H9 (cell line): ENCODE results near the gene BCAS3. TPM values are rescaled to one million over a fixed set of nuclear protein-coding genes. Genes with fewer than 3 reads are reported as not detected.

ENCODE experiments used
- DNase-seq: peaks from one replicate; pipeline ENCODE4 v3.0.0-alpha.2; 2017
- H2AFZ ChIP-seq: one replicate; pipeline ENCODE4 v1.6.1; 2013; ENCODE audit warnings: mild to moderate bottlenecking, low read length, control low read depth, moderate library complexity
- H2AK5ac ChIP-seq: 2 replicates; pipeline ENCODE4 v1.6.1; 2013; ENCODE audit warnings: low read length, control low read depth, mixed read lengths; ENCODE audit not compliant: insufficient read length
- H2BK120ac ChIP-seq: one replicate; pipeline ENCODE4 v1.6.1; 2013; ENCODE audit warnings: low read depth, mild to moderate bottlenecking, low read length, control low read depth, inconsistent platforms; ENCODE audit not compliant: poor library complexity, severe bottlenecking
- H2BK12ac ChIP-seq: 2 replicates; pipeline ENCODE4 v1.6.1; 2013; ENCODE audit warnings: low read length, control low read depth, mixed read lengths, low read depth; ENCODE audit not compliant: insufficient read length
- H2BK15ac ChIP-seq: 2 replicates; pipeline ENCODE4 v1.6.1; 2013; ENCODE audit warnings: low read depth, low read length, control low read depth
- H2BK20ac ChIP-seq: one replicate; pipeline ENCODE4 v1.6.1; 2013; ENCODE audit warnings: low read depth, mild to moderate bottlenecking, low read length, control low read depth, inconsistent platforms; ENCODE audit not compliant: poor library complexity, severe bottlenecking
- H2BK5ac ChIP-seq: 2 replicates; pipeline ENCODE4 v1.6.1; 2013; ENCODE audit warnings: low read length, control low read depth, mixed read lengths; ENCODE audit not compliant: insufficient read length
- H3K14ac ChIP-seq: 2 replicates; pipeline ENCODE4 v1.6.1; 2013; ENCODE audit warnings: low read length, control low read depth; ENCODE audit not compliant: insufficient read depth
- H3K18ac ChIP-seq: 2 replicates; pipeline ENCODE4 v1.6.1; 2013; ENCODE audit warnings: low read depth, mild to moderate bottlenecking, mixed read lengths, low read length, control low read depth; ENCODE audit not compliant: insufficient read length
- H3K23ac ChIP-seq: 2 replicates; pipeline ENCODE4 v1.6.1; 2013; ENCODE audit warnings: low read length, control low read depth, mixed read lengths, low read depth; ENCODE audit not compliant: insufficient read length
- H3K23me2 ChIP-seq: 2 replicates; pipeline ENCODE4 v1.6.1; 2013; ENCODE audit warnings: low read depth, mild to moderate bottlenecking, mixed read lengths, low read length, control low read depth; ENCODE audit not compliant: insufficient read length, poor library complexity, severe bottlenecking
- H3K27ac ChIP-seq: 2 replicates; pipeline ENCODE4 v1.5.1; 2013; ENCODE audit warnings: low read length, control low read depth, mixed read lengths, low read depth; ENCODE audit not compliant: insufficient read length
- H3K27me3 ChIP-seq: 2 replicates; pipeline ENCODE4 v1.6.1; 2013; ENCODE audit warnings: low read length, control low read depth, inconsistent platforms; ENCODE audit not compliant: insufficient read depth
- H3K4ac ChIP-seq: 2 replicates; pipeline ENCODE4 v1.6.1; 2013; ENCODE audit warnings: low read depth, mild to moderate bottlenecking, control low read depth, inconsistent platforms, low read length, moderate library complexity
- H3K4me1 ChIP-seq: 2 replicates; pipeline ENCODE4 v1.6.1; 2013; ENCODE audit warnings: low read length, control low read depth, inconsistent platforms; ENCODE audit not compliant: insufficient read depth
- H3K4me2 ChIP-seq: 2 replicates; pipeline ENCODE4 v1.6.1; 2013; ENCODE audit warnings: low read length, control low read depth, mixed read lengths; ENCODE audit not compliant: insufficient read length, insufficient read depth
- H3K56ac ChIP-seq: 2 replicates; pipeline ENCODE4 v1.6.1; 2013; ENCODE audit warnings: low read depth, mild to moderate bottlenecking, mixed read lengths, low read length, control low read depth; ENCODE audit not compliant: insufficient read length
- H3K79me1 ChIP-seq: 2 replicates; pipeline ENCODE4 v1.6.1; 2013; ENCODE audit warnings: low read depth, mild to moderate bottlenecking, moderate library complexity, low read length, control low read depth, inconsistent platforms; ENCODE audit not compliant: insufficient read depth, poor library complexity, severe bottlenecking
- H3K79me2 ChIP-seq: 2 replicates; pipeline ENCODE4 v1.6.1; 2013; ENCODE audit warnings: low read length, control low read depth, inconsistent platforms; ENCODE audit not compliant: insufficient read depth
- H3K9ac ChIP-seq: 2 replicates; pipeline ENCODE4 v1.6.1; 2013; ENCODE audit warnings: low read length, control low read depth, mixed read lengths; ENCODE audit not compliant: insufficient read length; ENCODE audit errors: extremely low read depth
- H3K9me3 ChIP-seq: one replicate; pipeline ENCODE4 v1.6.1; 2013; ENCODE audit warnings: low read depth, low read length, inconsistent platforms; ENCODE audit not compliant: control insufficient read depth
- H3T11ph ChIP-seq: one replicate; pipeline ENCODE4 v1.6.1; 2013; ENCODE audit warnings: mild to moderate bottlenecking, low read length, control low read depth, inconsistent platforms
- H4K20me1 ChIP-seq: one replicate; pipeline ENCODE4 v1.6.1; 2013; ENCODE audit not compliant: control insufficient read depth, insufficient read length, insufficient read depth
- H4K5ac ChIP-seq: 2 replicates; pipeline ENCODE4 v1.6.1; 2013; ENCODE audit warnings: low read depth, mild to moderate bottlenecking, mixed read lengths, low read length, control low read depth; ENCODE audit not compliant: insufficient read length
- H4K8ac ChIP-seq: replicated peaks from 2 replicates; pipeline ENCODE4 v1.6.1; 2013; ENCODE audit warnings: low read length, control low read depth, mixed read lengths, low read depth; ENCODE audit not compliant: insufficient read length
- H4K91ac ChIP-seq: 2 replicates; pipeline ENCODE4 v1.6.1; 2013; ENCODE audit warnings: low read depth, mild to moderate bottlenecking, moderate library complexity, mixed read lengths, low read length, control low read depth; ENCODE audit not compliant: insufficient read length
- H3K27ac Mint-ChIP-seq, 3 experiments: 2 replicates in 2 of 3; 3 replicates in 1 of 3; pipeline ENCODE4 v1.8.0; 2020 to 2021; ENCODE audit warnings: mixed read lengths in 3 of 3, mild to moderate bottlenecking in 1 of 3, moderate library complexity in 1 of 3
- H3K27me3 Mint-ChIP-seq: 2 replicates; pipeline ENCODE4 v1.8.0; 2021; ENCODE audit warnings: low read depth, mild to moderate bottlenecking, moderate library complexity, mixed read lengths
- H3K36me3 Mint-ChIP-seq, 3 experiments: 2 replicates in 2 of 3; 3 replicates in 1 of 3; pipeline ENCODE4 v1.8.0; 2020 to 2021; ENCODE audit warnings: low read depth in 3 of 3, mixed read lengths in 3 of 3; ENCODE audit not compliant: insufficient read depth in 1 of 3
- H3K4me1 Mint-ChIP-seq, 2 experiments: 2 replicates each; pipeline ENCODE4 v1.8.0; 2020; ENCODE audit warnings: mixed read lengths in 2 of 2
- H3K4me3 Mint-ChIP-seq, 2 experiments: 2 replicates in 1 of 2; 3 replicates in 1 of 2; pipeline ENCODE4 v1.8.0; 2020 to 2021; ENCODE audit warnings: mild to moderate bottlenecking in 2 of 2, mixed read lengths in 2 of 2, moderate library complexity in 1 of 2
- H3K9me3 Mint-ChIP-seq, 2 experiments: 2 replicates in 1 of 2; 3 replicates in 1 of 2; pipeline ENCODE4 v1.8.0; 2020; ENCODE audit warnings: mild to moderate bottlenecking in 2 of 2, mixed read lengths in 2 of 2, moderate library complexity in 1 of 2
- WGBS: extraction: QIAGEN DNeasy Blood & Tissue Kit; methylation state at CpG from one replicate; pipeline ENCODE4 v1.1.7; 2013; ENCODE audit warnings: missing lambda C conversion rate, low lambda C conversion rate, mixed read lengths; ENCODE audit not compliant: insufficient read length; ENCODE audit errors: extremely low coverage; 5-methylcytosine and 5-hydroxymethylcytosine counted together
- total RNA-seq: library from RNA; stranded (reverse); gene quantifications from 2 replicates; pipeline ENCODE4 v1.2.1, GENCODE V29; 2021
- TF ChIP-seq, protein P1 (sequence below): fragments of 200-600 bp; sonication (generic); conservative IDR thresholded peaks from 3 replicates; pipeline ENCODE4 v1.8.0; 2021; ENCODE audit warnings: antibody characterized with exemption, mild to moderate bottlenecking

The BCAS3 gene
- total RNA-seq, 1 experiment from 2014 or later = 22.4 TPM

DNA sequence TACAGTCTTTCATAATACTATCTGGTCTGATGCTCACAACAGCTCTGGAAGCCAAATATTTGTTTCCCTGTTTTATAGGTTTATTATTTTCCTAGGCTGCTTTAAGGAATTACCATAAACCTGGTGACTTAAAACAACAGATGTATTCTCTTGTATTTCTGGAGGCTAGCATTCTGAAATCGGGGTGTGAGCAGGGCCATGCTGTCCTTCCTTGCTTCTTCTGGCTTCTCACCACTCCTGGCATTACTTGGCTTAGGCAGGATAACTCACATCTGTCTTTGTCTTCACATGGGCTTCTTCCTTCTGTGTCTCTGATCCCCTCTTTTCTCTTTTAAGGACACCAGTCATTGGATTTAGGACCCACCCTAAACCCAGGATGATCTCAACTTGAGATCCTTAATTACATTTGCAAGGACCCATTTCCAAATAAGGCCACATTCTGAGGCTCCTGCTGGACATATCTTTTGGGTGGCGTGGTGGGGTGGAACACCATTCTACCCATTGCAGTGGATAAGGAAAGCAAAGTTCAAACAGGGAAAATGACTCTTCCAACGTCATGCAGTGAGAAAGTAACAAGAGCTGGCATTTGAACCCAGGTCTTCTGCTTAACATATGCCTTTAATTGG, 682.8 kb downstream of the BCAS3 start:
- Histone ChIP-seq H3K18ac (no peak overlapping the region), H3K79me1 (no peaks in the 10 kb centered on the region), H3K27ac (no peak overlapping the region), H3K9ac (no peak overlapping the region), H2BK5ac (no peak overlapping the region), H4K91ac (no peak overlapping the region), H3T11ph (no peak overlapping the region), H3K4ac (no peak overlapping the region), H3K14ac (no peak overlapping the region), H3K79me2 (no peaks in the 10 kb centered on the region), H3K56ac (no peak overlapping the region), H2AFZ (no peak overlapping the region), H3K23me2 (no peaks in the 10 kb centered on the region), H2BK15ac (no peak overlapping the region), H2BK20ac (no peak overlapping the region), H2BK120ac (no peak overlapping the region), H2AK5ac (no peak overlapping the region), H3K23ac (no peak overlapping the region), H4K20me1 (no peaks in the 10 kb centered on the region), H3K4me1 (no peaks in the 10 kb centered on the region), H4K5ac (no peak overlapping the region), H3K4me2 (no peak overlapping the region), H3K27me3 (no peaks in the 10 kb centered on the region), H2BK12ac (no peak overlapping the region), H3K9me3 (no peaks in the 10 kb centered on the region), H4K8ac (no peak overlapping the region)
- H3K9me3 Mint-ChIP-seq = peaks cover 0 to 2% of the 10 kb centered on the region in 2 experiments; a peak in 1 of 5 replicates
- no peaks in the 10 kb centered on the region; the same call in 1 of the 2 replicates for H3K27me3 Mint-ChIP-seq
- no CpG with 5 or more reads among the region's 3 CpGs for WGBS
- TF ChIP-seq, protein P1, sequence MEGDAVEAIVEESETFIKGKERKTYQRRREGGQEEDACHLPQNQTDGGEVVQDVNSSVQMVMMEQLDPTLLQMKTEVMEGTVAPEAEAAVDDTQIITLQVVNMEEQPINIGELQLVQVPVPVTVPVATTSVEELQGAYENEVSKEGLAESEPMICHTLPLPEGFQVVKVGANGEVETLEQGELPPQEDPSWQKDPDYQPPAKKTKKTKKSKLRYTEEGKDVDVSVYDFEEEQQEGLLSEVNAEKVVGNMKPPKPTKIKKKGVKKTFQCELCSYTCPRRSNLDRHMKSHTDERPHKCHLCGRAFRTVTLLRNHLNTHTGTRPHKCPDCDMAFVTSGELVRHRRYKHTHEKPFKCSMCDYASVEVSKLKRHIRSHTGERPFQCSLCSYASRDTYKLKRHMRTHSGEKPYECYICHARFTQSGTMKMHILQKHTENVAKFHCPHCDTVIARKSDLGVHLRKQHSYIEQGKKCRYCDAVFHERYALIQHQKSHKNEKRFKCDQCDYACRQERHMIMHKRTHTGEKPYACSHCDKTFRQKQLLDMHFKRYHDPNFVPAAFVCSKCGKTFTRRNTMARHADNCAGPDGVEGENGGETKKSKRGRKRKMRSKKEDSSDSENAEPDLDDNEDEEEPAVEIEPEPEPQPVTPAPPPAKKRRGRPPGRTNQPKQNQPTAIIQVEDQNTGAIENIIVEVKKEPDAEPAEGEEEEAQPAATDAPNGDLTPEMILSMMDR = no peak
- no peak for DNase-seq
- peaks cover 8 to 20% of the 10 kb centered on the region in 2 experiments for H3K4me1 Mint-ChIP-seq
- no peak overlapping the region for H3K4me3 Mint-ChIP-seq
- H3K36me3 Mint-ChIP-seq = no peaks in the 10 kb centered on the region; a peak in 1 of 7 replicates
- H3K27ac Mint-ChIP-seq = no peak overlapping the region
